Lower leg skin (tissue), 3 donors: Measurements from ENCODE around the gene NIBAN1.

Experiments used
- CTCF ChIP-seq, 3 donors: fragments of 450-650 bp; IDR thresholded peaks; one replicate each; pipeline ENCODE4 v1.5.1; 2016; ENCODE audit warnings: antibody characterized with exemption in 3 of 3, mild to moderate bottlenecking in 3 of 3, moderate library complexity in 2 of 3
- POLR2A ChIP-seq, 2 donors: fragments of 450-650 bp; IDR thresholded peaks; one replicate each; pipeline ENCODE4 v1.6.1; 2016 to 2017; ENCODE audit warnings: antibody characterized with exemption in 2 of 2, mild to moderate bottlenecking in 1 of 2, moderate library complexity in 1 of 2

DNA sequence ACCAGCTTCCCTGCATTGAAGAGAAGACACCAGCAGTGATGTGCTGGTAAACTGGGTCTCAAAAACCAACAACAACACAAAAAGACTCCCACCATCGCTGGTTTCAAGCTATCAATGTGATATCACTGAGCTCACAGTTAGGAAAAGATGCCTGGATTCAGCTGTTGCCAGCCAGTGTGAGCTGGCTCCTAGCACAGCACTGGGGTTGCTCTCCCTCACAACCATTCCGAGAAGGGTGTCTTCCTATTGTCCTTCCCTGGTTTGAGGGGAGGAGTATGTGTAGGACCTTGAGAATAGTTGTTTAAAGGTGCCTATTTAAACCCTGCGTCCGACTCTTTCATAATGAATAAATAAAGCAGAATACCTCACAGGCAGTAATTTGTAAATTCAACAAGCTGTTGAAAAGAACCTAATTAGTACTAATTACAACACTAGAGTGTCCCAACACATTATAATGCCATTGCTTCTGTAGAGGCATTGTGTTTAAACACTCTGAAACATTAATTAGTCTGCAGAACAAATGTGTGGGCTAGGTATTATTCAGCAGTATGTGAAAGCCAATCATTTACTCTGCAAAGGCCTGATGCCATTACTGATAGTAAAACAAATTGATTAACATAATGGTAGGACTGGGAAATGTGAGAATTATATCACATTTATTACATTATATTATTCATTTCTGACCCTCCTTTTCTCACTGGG lies 17.2 kb downstream of the NIBAN1 start:
- no peak for TF ChIP-seq POLR2A (IDR thresholded peaks at IDR 0.05)
- no peak for TF ChIP-seq CTCF (IDR thresholded peaks at IDR 0.05)
